ENCODE results near the gene NTSR1.
A peak's percentile ranks its signal among the peaks of the same experiment; 100 is the strongest.

NTSR1 gene

DNA sequence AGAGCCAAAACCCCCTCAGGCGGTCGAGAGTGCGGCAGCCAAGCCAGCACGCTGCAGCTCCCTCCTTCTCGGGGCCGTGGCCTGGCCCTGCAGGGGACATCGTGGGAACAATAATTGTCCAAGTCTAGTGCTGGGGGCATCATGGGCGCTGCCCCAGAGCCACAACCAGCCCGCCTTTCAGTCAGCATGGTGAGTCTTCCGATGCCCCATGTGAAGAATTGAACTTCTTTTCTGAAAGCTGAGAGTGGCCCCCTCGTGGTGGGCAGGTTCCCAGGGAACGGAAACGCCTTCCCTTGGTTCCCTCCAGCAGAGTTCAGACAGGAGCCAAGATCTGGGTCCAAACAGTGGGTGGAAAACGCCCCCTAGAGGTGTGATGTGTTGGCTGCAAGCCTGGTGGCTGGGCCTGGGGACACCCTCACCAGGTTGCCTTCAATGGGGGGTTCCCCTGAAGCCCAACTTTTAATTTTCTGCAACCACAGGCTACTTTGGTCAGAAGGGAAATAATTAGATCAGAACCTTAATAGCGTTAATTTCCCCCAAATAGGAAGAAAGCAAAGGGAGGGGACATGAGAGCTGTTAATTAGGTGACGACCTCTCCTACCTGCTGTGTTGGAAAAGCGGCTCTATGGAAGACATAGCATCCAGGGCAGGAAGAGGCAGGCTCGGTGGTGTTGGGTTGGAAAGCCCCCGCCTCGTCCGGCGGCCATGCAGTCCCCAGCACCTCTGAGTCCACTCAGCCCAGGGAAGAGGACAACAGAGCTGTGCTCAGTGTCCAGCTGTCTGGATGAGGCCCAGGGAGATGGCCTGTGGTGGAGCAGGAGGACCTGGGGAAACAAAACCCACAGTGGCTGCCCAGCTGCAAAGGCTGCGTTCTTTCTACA is 82.9 kb downstream of the NTSR1 start:
- DNase-seq = peak; percentile 36 to 58 (median 44)

DNA sequence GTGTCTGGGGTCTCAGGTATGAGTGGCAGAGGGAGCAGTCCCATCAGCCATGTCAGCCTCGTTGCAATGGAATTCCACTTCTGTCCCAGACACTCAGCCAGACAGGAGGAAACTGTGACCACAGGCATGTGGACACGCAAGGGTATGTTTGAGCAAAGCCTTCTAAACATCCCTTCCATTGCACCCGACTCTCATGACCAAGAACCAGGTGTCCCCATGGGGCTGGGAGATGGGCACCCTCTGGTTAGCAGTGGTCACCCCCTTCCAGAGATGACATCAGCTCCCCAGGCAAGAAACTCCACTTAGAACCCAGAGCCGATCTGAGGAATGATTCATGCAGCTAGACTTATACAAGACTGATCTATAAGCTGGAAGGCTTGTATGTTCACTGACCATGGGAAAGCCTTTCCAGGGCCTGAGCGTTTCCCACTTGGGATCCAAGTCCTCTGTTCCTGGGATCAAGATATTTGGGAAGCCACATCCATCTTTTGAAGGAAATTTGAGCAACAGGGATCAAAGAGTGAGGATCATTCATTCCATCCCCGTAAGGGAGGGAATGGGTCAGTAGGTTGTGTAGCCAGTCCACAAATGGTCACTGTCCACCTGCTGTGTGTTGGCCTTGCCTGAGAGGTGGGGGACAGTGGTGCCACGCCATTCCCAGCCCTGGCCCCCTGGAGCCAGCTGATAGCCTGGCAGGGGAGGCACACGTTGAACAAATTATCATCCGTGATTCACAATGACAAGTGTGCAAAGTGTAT is 83.7 kb downstream of the NTSR1 start:
- DNase-seq = no peak

GRCh38 chr20:62792940-62793756 is 84.5 kb downstream of the NTSR1 start:
- DNase-seq = no peak

DNA sequence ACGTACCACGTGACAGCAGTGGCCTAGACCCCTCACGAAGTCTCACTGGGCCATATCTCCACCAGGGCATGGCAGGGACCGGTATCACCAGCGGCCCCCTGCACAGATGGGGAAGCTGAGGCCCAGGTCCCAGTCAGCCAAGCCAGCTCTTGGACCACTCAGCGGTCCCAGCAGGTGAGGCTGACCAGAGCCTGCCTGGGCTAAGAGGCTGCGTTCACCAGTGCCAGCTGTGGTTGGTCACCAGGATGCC is 85.0 kb downstream of the NTSR1 start:
- no peak for DNase-seq

DNA sequence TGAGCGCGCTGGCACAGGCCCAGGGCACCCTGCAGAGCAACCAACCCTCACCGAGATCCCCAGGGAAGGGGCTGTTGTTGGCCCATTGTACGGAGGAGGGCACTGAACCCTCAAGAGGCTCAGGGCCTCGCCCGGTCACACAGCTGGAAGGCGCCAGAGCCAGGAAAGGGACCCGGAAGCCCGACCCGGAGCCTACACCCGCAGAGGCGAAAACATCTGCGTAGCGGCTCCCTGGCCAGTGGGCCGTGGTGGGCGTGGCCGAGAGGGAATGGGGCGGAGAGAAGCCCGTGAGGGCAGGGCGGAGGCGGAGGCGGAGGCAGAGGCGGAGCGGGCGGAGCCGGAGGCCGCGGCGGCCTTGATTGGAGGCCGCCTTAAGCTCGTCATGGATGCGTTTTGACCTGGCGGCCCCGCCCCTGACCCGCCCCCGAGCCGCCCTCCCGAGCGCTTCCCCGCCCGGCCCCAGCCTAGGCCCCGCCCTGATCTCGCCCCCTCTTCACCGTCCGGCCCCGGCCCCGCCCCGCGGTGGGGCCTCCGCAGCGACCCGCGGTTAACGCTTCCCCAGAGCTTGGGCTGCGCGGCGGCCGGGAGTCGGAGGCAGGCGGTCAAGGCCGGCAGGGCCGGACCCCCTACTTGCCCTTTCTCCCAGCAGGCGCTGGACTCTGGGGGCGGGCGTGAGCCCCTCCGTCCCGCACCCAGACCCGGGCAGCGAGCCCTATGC is 85.5 kb downstream of the NTSR1 start:
- DNase-seq = peak; percentile 91 to 98 (median 94)

- DNase-seq = peak; percentile 31 to 49 (median 44)
Observed at GRCh38 chr20:62795023-62795761, 86.6 kb downstream of the NTSR1 start.

- no peak for DNase-seq
Observed at GRCh38 chr20:62796699-62797491, 88.3 kb downstream of the NTSR1 start.

DNA sequence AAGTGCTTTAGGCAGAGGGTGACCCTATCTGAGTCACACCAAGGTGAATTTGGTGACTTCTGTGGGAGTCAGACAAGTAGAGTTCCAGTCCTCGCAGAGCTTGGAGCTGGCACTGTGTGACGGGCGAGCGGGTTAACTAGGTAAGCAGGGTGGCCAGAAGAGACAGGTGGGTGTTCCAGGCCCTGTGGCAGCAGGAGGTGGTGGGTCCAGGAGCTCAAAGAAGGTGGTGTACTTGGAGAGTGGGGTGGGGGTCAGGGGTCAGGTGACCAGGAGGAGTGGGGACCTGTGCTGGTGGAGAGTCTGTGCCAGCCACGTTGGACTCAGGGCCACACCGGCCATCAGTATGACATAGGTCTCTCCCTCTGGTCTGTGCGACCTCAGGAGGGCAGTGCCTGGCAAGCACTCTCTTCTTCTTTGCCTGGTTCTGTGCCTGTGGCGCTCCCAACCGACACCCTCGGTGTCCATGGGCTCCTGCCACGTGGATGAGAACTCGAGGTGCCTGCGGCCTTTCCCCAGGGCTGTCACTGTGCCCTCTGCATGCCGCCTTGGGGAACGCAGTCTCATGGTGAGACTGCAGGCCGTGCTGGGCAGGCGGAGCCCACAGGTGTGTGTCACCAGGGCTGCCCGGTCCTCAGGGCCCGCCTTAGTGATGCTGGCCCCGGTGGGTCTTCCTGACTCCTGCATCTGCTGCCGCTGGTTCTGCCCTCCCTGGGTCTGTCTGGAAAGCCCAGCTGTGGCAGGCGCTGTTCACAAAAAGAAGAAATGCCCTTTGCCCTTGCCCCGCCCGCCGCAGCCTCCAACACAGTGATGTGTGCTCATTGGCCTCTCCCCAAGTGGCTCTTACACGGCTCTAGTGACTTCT is 89.3 kb downstream of the NTSR1 start:
- DNase-seq = no peak

DNA sequence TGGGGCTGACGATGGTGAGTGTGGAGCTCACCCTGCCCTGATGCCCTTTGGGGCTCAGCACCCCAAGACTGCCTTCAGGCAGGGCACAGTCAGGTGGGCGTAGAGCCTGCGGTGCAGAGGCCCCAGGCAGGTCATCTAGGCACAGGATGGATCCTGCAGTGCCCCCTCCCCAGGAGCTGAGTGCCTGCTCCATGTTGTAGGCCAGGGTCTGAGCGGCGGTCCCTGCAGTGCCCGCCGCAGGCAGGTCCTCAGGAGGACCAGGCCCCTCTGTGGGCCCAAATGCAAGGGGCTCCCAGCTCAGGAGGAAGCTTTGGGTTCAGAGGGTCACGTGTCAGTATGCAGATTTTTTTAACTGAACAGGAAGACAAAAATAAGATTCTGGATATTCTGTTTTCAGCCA is 90.4 kb downstream of the NTSR1 start:
- DNase-seq = no peak

GRCh38 chr20:62799459-62799858 is 90.8 kb downstream of the NTSR1 start:
- no peak for DNase-seq

DNA sequence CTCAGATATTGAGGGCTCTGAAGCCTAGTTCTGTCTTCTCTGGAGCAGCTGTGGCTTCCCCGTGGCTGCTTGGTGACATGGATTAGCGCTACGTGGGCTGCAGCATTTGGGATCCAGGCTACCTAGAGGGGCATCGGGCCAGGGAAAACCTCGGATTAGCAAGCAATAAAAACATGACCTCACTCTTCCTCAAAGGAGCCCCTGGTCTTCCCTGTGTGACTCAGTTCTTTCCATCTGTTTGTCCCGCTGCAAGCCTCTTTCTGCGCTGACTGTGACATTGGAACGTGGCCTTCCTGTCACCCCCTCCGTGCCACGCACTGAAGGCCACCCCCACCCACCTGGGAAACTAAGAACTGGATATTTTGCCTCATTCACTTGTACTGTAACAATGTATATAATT is 91.2 kb downstream of the NTSR1 start:
- no peak for DNase-seq

- no peak for DNase-seq
Observed at GRCh38 chr20:62800314-62801259, 92.0 kb downstream of the NTSR1 start.

GRCh38 chr20:62801284-62802010 is 92.8 kb downstream of the NTSR1 start:
- DNase-seq = no peak

GRCh38 chr20:62802026-62802712 is 93.5 kb downstream of the NTSR1 start:
- no peak for DNase-seq

DNA sequence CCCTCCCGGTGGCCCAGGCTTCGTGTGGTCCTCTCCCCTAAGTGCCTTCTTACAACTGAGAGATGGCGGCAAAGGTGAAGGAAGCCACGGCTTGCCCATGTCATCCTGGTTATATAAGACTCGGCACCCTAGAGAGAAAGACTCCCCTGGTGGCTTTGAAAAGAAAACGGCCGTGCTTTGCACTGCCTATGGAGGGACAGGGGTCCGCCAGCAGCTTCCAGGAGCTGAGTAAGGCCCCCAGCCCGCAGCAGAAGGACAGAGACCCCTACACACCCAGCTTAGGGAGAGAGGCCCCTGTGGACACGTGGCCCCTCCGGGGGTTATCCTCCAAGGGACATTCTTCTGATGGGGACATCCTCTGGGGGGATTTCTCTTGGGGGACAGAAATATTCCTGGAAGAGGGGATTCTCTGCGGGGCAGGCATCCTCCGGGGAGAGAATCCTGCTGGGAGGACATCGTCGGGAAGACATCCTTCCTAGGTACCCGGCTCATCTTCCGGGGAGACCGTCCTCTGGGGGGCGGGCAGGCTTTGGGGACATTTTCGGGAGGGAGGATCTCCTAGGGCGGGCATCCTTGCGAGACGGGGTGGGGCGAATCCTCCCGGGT is 95.5 kb downstream of the NTSR1 start:
- DNase-seq = no peak

DNA sequence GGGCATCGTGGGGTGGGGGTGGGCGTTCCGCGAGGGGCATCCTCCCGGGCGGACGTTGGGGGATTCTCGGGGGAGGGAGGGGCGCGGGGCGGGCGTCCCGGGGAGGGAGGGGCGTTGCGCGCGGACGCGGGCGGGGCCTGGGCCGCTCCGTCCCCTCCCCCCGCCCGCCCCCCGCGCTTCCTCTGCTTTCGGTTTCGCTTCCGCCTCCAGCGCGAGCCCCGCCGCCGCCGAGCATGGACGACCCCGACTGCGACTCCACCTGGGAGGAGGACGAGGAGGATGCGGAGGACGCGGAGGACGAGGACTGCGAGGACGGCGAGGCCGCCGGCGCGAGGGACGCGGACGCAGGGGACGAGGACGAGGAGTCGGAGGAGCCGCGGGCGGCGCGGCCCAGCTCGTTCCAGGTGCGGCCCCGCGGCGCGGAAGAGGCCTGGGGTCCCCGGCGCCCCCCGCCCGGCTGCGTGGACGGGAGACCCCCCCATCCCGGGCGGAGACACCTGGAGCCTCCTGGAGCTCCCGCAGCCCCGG is 96.1 kb downstream of the NTSR1 start, which contains the start of gene OGFR:
TSS of gene OGFR (plus strand) at position 209 of the 528 bp plus-strand sequence. CDS start at position 234, 25 bp downstream.
- peak; percentile 62 to 70 (median 66) for DNase-seq

Data from activated CD4-positive, CD25-positive, alpha-beta regulatory T cell (primary cell).